HEK293T (cell line): ENCODE measurements around the gene KDM2B.

Experiments used
- ARNT ChIP-seq: fragments of 450-650 bp; IDR thresholded peaks from 2 replicates; pipeline ENCODE4 v1.6.1; 2017; ENCODE audit warnings: mild to moderate bottlenecking
- CTBP1 ChIP-seq: fragments of 450-650 bp; IDR thresholded peaks from 2 replicates; pipeline ENCODE4 v1.6.1; 2016; ENCODE audit warnings: borderline replicate concordance
- ELF4 ChIP-seq: fragments of 450-650 bp; IDR thresholded peaks from 2 replicates; pipeline ENCODE4 v1.6.1; 2017; ENCODE audit warnings: antibody characterized with exemption
- HDGF ChIP-seq: fragments of 450-650 bp; IDR thresholded peaks from 2 replicates; pipeline ENCODE4 v1.6.1; 2017; ENCODE audit warnings: antibody characterized with exemption, borderline replicate concordance
- NFRKB ChIP-seq: fragments of 450-650 bp; IDR thresholded peaks from 2 replicates; pipeline ENCODE4 v1.6.1; 2016; ENCODE audit warnings: mild to moderate bottlenecking, moderate library complexity
- SUZ12 ChIP-seq: fragments of 450-650 bp; IDR thresholded peaks from 2 replicates; pipeline ENCODE4 v1.6.1; 2016; ENCODE audit warnings: mild to moderate bottlenecking
- TARDBP ChIP-seq: fragments of 450-650 bp; IDR thresholded peaks from 2 replicates; pipeline ENCODE4 v1.6.1; 2016

- TF ChIP-seq HDGF (no peak), ELF4 (no peak), CTBP1 (no peak), TARDBP (no peak), ARNT (no peak), NFRKB (no peak), SUZ12 (no peak)
Measured at GRCh38 chr12:121530600-121531355, 50.0 kb downstream of the KDM2B start.
